ENCODE results near the gene POLA1. TPM values are rescaled to one million over a fixed set of nuclear protein-coding genes. Genes with fewer than 3 reads are reported as not detected.

Gene POLA1
- total RNA-seq, 2 experiments from 2014 or later, result 28.1 TPM

DNA sequence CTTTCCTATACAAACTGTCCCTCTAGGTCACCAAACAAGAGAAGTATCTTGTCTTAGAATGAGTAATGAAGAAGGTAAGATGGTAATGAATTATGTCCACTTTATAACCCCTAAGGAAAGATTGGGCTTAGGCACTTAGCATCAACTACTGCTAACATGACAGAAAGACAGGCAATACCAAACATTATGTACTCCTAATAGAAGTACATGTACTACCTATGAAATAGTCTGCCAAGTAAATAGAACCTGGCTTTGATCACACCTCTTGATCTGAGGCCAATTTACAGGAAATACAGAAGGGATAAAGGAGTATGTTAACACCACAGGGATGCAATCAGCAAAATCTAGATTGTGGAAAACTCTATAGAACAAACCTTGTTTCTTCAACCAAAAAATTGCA is 32.4 kb upstream of the POLA1 start:
- no peak for DNase-seq
- ChIA-PET CTCF (no interaction called here), POLR2A (no interaction called here)
- no peaks in the 10 kb centered on the region for H3K4me1 Mint-ChIP-seq
- no peaks in the 10 kb centered on the region for H3K9me3 Mint-ChIP-seq
- H3K36me3 Mint-ChIP-seq (ENCODE audit: low read depth), result no peaks in the 10 kb centered on the region
- H3K4me3 Mint-ChIP-seq, result no peak overlapping the region
- peaks cover 4% of the 10 kb centered on the region for H3K27me3 Mint-ChIP-seq
- no peak overlapping the region for H3K27ac Mint-ChIP-seq

DNA sequence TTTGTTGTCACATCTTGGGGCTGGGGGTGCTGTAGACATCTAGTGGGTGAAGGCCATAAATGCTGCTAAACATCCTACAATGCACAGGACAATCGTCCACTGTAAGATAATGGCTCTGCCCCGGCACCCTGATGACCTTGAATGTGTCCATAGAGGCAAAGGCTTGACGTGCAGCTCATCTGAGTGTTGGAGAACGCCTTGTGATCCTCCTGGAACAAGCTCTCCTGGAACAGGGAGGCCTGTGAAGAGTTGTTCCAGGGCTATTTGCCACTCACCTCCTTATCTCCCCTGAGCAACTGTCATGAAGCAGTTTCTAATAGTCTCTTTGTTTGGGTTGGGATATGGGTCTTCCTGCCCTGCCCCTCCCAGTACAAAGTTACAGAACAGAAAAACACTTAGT is 31.4 kb upstream of the POLA1 start:
- peaks cover 7% of the 10 kb centered on the region for H3K27me3 Mint-ChIP-seq
- ChIA-PET CTCF (no interaction called here), POLR2A (no interaction called here)
- H3K36me3 Mint-ChIP-seq (ENCODE audit: low read depth), result no peaks in the 10 kb centered on the region
- H3K27ac Mint-ChIP-seq, result no peak overlapping the region
- H3K9me3 Mint-ChIP-seq, result no peaks in the 10 kb centered on the region
- H3K4me3 Mint-ChIP-seq, result no peak overlapping the region
- no peaks in the 10 kb centered on the region for H3K4me1 Mint-ChIP-seq
- no peak for DNase-seq

DNA sequence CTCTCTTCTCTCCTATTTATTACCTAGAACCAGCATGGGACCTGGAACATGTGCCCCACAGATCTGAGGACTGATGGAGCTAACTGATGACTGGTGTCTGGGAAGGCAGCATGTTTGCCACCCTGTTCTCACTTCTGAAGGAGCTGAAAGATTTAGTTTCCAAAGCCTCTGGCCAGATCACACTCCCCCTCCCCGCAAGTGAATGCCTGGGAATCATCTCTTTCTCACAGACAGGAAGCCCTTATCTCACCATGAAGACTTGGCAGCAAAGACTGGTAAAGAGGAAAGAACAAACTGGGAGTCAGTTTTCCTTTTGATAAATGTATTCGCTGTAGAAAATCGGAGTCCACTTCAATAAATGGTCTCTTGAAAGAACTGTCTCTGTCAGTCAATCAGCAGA is 25.6 kb upstream of the POLA1 start:
- Mint-ChIP-seq H3K4me1 (no peaks in the 10 kb centered on the region), H3K27me3 (peaks cover 7% of the 10 kb centered on the region), H3K27ac (no peak overlapping the region), H3K9me3 (no peaks in the 10 kb centered on the region), H3K4me3 (no peak overlapping the region), H3K36me3 (ENCODE audit: low read depth) (no peaks in the 10 kb centered on the region)
- no peak for DNase-seq
- CTCF ChIA-PET, result no interaction called here
- POLR2A ChIA-PET, result no interaction called here

DNA sequence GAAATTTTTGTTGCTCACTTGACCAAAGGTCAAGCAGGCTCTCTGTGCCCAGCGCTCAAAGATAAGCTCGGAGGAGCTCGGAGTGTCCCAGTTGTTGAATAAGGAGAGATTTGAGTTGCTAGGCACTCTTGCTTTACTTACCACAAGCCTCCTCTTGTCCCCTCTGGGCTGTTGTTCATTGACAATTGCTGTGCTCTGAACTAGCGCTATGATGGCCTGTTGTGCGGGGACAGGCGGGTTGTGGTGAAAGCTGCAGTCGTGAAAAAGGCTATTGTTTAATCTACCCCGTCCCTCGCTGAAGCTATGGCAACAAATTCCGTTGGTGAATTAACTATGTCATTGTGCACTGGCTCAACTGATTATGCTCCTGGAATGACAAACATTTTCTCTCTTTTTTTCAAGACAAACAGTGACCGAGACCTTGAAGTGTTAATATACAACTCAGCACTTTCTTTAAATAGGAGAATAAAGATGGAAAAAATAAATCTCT is 21.0 kb upstream of the POLA1 start:
- no peak for DNase-seq
- Mint-ChIP-seq H3K27ac (no peak overlapping the region), H3K27me3 (peaks cover 6% of the 10 kb centered on the region), H3K36me3 (ENCODE audit: low read depth) (no peaks in the 10 kb centered on the region), H3K9me3 (no peaks in the 10 kb centered on the region), H3K4me1 (no peaks in the 10 kb centered on the region), H3K4me3 (no peak overlapping the region)
- POLR2A ChIA-PET, result no interaction called here
- CTCF ChIA-PET, result no interaction called here

DNA sequence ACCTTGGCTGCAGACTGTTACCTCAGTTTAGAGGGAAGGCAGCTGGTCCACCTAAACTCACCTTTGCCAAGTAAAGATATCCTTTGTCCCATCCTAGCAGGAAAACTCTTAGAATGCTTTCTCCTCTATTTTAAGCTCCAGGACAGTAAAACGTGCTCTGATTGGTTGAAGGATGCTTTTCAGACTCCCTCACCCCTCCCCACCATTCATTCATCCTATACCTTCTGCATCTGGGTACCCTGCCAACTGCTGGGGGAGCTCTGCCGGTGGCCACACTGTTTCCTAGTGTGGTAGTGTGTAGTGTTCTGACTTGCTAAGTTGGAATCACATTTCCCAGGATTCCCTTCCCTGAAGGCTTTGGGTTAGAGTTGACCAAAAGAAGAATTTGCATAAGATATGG is 20.3 kb upstream of the POLA1 start:
- Mint-ChIP-seq H3K27me3 (peaks cover 2% of the 10 kb centered on the region), H3K4me3 (no peak overlapping the region), H3K9me3 (no peaks in the 10 kb centered on the region), H3K4me1 (no peaks in the 10 kb centered on the region), H3K36me3 (ENCODE audit: low read depth) (no peaks in the 10 kb centered on the region), H3K27ac (no peak overlapping the region)
- POLR2A ChIA-PET, result no interaction called here
- CTCF ChIA-PET, result no interaction called here
- DNase-seq, result no peak

DNA sequence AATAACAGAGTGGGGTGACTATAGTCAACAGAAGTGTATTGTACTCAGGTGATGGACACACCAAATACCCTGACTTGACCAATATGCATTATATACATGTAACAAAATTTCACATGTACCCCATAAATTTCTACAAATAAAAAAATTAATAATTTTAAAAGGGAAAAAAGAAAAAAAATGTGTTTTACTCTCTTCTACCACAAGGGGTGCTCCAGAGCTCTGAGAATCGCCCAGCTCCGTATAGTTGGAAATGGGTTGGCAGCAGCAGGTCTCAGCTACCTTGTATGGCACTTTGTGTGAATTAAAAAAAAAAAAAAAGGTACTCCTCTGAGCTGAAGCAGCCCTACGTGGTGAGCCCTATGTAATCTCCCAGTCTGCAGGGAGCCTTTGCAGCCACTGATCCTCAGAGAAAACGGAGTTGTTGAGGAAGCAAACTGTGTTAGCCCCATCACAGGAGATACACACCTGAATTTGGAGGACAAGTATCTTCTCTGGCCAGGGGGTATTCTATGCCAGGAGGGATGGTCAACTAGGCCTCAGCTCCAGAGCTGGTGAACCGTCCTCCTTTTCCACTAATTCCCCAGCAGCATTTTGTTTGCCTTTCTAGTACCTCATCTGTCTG is 17.2 kb upstream of the POLA1 start:
- Mint-ChIP-seq H3K4me1 (no peaks in the 10 kb centered on the region), H3K36me3 (ENCODE audit: low read depth) (no peaks in the 10 kb centered on the region), H3K9me3 (no peaks in the 10 kb centered on the region), H3K27me3 (peaks cover 2% of the 10 kb centered on the region), H3K4me3 (no peak overlapping the region), H3K27ac (no peak overlapping the region)
- ChIA-PET CTCF (interaction anchor here (0.6 to 1.4 kb wide), 7 partner anchors 19 to 468 kb away, joined by 3 to 4 read pairs (median 3); no protein-coding TSS in a partner anchor), POLR2A (no interaction called here)
- no peak for DNase-seq

DNA sequence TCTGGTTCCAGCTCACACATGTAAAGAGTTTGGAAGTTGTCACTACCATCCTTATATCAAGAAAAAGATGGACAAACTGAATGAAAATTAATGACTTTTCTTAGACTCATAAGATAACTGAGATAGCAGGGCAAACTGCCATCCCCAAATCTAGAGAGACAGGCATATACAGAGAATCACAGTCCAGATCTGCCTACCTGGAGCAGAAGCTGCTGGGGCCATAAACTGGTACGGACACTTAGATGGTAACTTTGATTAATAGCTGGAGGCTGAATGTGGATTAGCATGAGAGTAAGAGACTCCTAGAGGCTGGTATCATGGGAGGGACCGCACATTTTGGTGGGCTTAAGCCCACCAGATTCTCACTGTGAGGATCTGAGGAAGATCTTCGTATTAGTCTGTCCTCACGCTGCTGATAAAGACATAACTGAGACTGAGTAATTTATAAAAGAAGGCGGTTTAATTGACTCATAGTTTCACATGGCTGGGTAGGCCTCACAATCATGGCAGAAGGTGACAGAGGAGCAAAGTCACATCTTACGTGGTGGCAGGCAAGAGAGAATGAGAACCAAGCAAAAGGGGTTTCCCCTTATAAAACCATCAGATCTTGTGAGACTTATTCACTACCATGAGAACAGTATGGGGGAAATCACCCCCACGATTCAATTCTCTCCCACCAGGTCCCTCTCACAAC is 10.8 kb upstream of the POLA1 start:
- H3K4me3 Mint-ChIP-seq, result no peak overlapping the region

DNA sequence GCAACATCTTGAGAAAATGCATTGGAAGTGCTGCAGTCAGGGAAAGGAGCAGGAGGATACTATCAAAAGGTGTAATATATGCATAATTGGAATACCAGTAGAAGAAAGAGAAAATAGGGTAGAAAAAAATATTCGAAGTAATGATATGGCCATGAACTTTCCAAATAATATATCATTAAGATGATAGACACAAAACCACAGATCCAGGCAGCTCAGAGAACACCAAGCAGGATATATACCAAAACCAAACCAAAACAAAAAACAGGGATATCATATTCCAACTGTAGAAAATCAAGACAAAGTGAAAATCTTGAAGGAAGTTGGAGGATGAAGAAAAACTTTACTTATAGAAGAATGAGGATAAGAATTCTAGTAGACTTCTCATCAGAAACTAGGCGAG is 9.7 kb upstream of the POLA1 start:
- H3K9me3 Mint-ChIP-seq, result peaks cover 6% of the 10 kb centered on the region
- ChIA-PET POLR2A (no interaction called here), CTCF (no interaction called here)
- no peak overlapping the region for H3K4me3 Mint-ChIP-seq
- peaks cover 10% of the 10 kb centered on the region for H3K36me3 Mint-ChIP-seq (ENCODE audit: low read depth)
- no peak for DNase-seq
- peaks cover 7% of the 10 kb centered on the region for H3K4me1 Mint-ChIP-seq
- H3K27me3 Mint-ChIP-seq, result peaks cover 4% of the 10 kb centered on the region
- no peak overlapping the region for H3K27ac Mint-ChIP-seq

More for the DNA sequence above, 10.8 kb upstream of the POLA1 start:
- Mint-ChIP-seq H3K27ac (no peak overlapping the region), H3K36me3 (ENCODE audit: low read depth) (peaks cover 10% of the 10 kb centered on the region), H3K27me3 (peaks cover 4% of the 10 kb centered on the region), H3K9me3 (peaks cover 6% of the 10 kb centered on the region), H3K4me1 (peaks cover 7% of the 10 kb centered on the region)
- ChIA-PET POLR2A (no interaction called here), CTCF (interaction anchor here (0.5 kb wide), 1 partner anchor 712 kb away, joined by 3 read pairs; no protein-coding TSS in a partner anchor)
- peak; percentile 18 for DNase-seq

DNA sequence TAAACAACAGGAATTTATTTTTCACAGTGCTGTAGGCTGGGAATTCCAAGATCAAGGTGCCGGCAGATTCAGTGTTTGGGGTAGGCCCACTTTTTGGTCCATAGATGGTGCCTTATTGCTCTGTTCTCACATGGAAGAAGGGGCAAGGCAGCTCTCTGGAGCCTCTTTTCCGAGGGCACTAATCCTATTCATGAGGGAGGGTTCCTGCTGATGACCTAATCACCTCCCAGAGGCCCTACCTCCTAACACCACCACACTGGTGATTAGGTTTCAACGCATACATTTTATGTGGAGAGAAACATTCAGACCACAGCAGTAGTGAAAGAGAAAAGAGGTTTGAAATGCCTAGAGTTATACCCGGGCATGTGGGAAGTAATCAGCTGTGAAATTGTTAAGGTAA is 1.4 kb upstream of the POLA1 start:
- H3K27me3 Mint-ChIP-seq, result peaks cover 3% of the 10 kb centered on the region
- peaks cover 30% of the 10 kb centered on the region for H3K4me1 Mint-ChIP-seq
- H3K4me3 Mint-ChIP-seq, result no peak overlapping the region
- peaks cover 12% of the 10 kb centered on the region for H3K36me3 Mint-ChIP-seq (ENCODE audit: low read depth)
- CTCF ChIA-PET, result no interaction called here
- POLR2A ChIA-PET, result no interaction called here
- H3K9me3 Mint-ChIP-seq, result no peaks in the 10 kb centered on the region
- no peak for DNase-seq
- no peak overlapping the region for H3K27ac Mint-ChIP-seq

DNA sequence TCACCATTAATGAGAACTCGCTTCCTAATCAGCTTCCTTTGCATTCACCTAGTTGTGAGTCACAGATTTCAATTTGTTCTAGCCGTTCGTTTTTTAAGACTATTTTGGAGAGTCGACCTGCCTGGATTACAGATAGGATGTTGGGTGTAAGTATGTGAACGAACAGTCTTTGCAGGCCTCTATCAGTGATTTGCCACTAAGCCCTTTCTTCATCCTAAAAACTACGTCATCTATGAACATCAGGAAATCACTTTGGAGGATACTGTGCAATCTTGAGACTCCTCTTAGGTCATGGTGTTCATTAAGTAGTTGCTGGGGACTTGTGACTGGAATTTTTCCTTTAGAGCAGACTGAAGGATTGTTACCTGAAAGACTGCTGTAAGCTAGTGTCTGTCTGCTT is 1.1 kb downstream of the POLA1 start:
- POLR2A ChIA-PET, result interaction anchor here (0.5 to 1.8 kb wide), 4 partner anchors 49 to 912 kb away, joined by 3 to 4 read pairs (median 3); partner anchors contain the start of gene SAT1
- Mint-ChIP-seq H3K4me3 (peak overlapping the region; percentile 88), H3K4me1 (peaks cover 35% of the 10 kb centered on the region), H3K9me3 (no peaks in the 10 kb centered on the region), H3K27me3 (peaks cover 3% of the 10 kb centered on the region), H3K36me3 (ENCODE audit: low read depth) (peaks cover 14% of the 10 kb centered on the region), H3K27ac (peak overlapping the region; percentile 82)
- CTCF ChIA-PET, result interaction anchor here (1.3 kb wide), 1 partner anchor 325 kb away, joined by 3 read pairs; no protein-coding TSS in a partner anchor
- no peak for DNase-seq

DNA sequence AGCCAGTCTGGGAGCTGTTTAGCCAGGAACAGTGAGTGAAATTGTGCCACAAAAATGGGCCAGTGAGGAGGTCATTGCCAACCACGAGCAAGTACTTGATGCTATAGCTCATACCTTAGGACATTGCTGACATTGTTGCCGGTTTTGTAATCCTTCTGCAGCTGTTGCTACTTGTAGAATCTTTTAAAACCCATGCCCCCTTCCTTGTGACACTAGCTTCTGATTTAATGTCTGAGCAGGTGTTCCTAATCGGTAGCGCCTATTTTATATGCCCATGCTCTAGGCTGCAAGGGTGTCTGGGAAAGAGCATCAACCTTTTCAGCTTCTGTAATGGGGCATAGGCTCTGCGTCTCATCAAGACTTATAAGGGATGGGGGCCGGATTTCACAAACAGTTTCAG is 2.6 kb downstream of the POLA1 start:
- H3K27ac Mint-ChIP-seq, result no peak overlapping the region
- no peaks in the 10 kb centered on the region for H3K27me3 Mint-ChIP-seq
- no peaks in the 10 kb centered on the region for H3K9me3 Mint-ChIP-seq
- H3K36me3 Mint-ChIP-seq (ENCODE audit: low read depth), result peaks cover 20% of the 10 kb centered on the region
- no peak for DNase-seq
- ChIA-PET CTCF (interaction anchor here (0.9 to 1.4 kb wide), 2 partner anchors 20 to 142 kb away, joined by 3 read pairs; no protein-coding TSS in a partner anchor), POLR2A (no interaction called here)
- H3K4me1 Mint-ChIP-seq, result peaks cover 35% of the 10 kb centered on the region
- H3K4me3 Mint-ChIP-seq, result no peak overlapping the region

DNA sequence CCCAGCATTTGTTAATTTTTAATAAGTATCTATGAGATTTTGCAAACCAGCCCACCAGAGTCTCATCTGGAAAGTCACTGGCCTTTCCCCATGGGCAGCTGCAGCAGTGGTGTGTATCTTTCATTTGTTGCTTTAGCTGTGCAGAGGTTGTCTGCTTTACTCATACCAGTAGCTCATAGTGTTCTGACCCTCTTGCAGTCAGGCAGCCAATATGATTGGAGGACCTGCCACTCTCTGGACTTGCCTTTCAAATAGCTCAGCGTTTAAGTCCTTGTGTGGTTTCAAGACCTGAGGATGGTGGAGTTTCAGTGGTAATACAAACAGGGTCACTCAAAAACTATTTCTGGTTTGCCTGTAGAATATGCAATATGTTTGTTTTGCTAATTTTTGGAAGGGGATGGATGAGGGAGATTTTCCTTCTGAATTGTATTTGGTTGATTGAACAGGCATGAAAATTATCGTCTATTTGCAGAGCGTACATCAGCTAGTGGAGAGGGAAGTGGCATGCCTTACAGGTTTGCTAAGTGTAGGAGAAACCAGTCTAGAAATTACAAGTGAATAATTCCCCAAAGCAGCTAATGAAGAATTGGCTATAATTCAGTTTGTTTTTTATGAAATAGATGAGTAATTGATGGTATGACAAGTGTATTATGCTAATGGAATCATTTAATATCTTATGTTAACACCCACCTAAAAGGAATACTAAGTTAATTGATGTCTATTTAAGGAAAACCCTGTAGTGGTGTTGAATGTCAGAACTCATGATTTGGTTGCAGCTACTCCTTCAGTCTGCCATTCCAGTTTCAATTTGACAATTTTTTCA is 8.9 kb downstream of the POLA1 start:
- Mint-ChIP-seq H3K9me3 (no peaks in the 10 kb centered on the region), H3K4me3 (no peak overlapping the region), H3K27ac (peak overlapping the region; percentile 30), H3K27me3 (no peaks in the 10 kb centered on the region), H3K4me1 (peaks cover 10% of the 10 kb centered on the region), H3K36me3 (ENCODE audit: low read depth) (peaks cover 36% of the 10 kb centered on the region)
- CTCF ChIA-PET, result interaction anchor here (1.2 kb wide), 1 partner anchor 331 kb away, joined by 4 read pairs; no protein-coding TSS in a partner anchor
- POLR2A ChIA-PET, result no interaction called here
- no peak for DNase-seq

DNA sequence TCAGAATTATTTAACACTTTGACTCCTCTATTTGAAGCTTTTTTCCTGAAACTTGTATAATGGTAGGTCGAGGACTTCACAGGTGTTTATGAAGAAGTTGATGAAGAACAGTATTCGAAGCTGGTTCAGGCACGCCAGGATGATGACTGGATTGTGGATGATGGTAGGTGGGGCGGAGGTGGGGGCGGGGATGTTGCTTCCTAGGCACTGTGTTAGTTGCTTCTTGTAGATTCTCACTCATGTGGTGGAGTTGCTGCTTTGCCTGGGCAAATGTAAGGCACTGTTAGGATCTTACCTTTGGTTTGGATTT is 9.4 kb downstream of the POLA1 start:
- ChIA-PET POLR2A (no interaction called here), CTCF (interaction anchor here (1.2 kb wide), 1 partner anchor 332 kb away, joined by 4 read pairs; no protein-coding TSS in a partner anchor)
- no peak for DNase-seq
- H3K4me1 Mint-ChIP-seq, result peaks cover 9% of the 10 kb centered on the region
- H3K27me3 Mint-ChIP-seq, result no peaks in the 10 kb centered on the region
- H3K36me3 Mint-ChIP-seq (ENCODE audit: low read depth), result peaks cover 36% of the 10 kb centered on the region
- no peaks in the 10 kb centered on the region for H3K9me3 Mint-ChIP-seq
- H3K4me3 Mint-ChIP-seq, result no peak overlapping the region
- H3K27ac Mint-ChIP-seq, result no peak overlapping the region
